Right lobe of liver (tissue), 6 donors: ENCODE measurements around the gene LBR. TPM values are rescaled to one million over a fixed set of nuclear protein-coding genes. Genes with fewer than 3 reads are reported as not detected.

ENCODE experiments used
- ATAC-seq, 4 donors: fragments of 200-7000 bp; cut with Tn5 transposase; one replicate each; pipeline ENCODE4 v1.9.1; 2020; ENCODE audit warnings: mild to moderate bottlenecking in 4 of 4, moderate library complexity in 4 of 4
- DNase-seq, 3 donors: peaks; one replicate each; pipeline ENCODE4 v3.0.0-alpha.2; 2020
- H3K27ac ChIP-seq, 3 donors: fragments of 200-600 bp; one replicate each; pipeline ENCODE4 v1.8.0; 2022
- H3K27me3 ChIP-seq, 2 donors: fragments of 200-600 bp; one replicate each; pipeline ENCODE4 v1.8.0; 2022
- H3K36me3 ChIP-seq, 4 donors: fragments of 200-600 bp; sonication (generic) in 1 of 4; one replicate each; pipeline versions ENCODE4 v1.5.1 to v1.8.0; 2017 to 2022; ENCODE audit warnings: control low read depth in 1 of 4
- H3K4me1 ChIP-seq, 4 donors: fragments of 200-600 bp; sonication (generic) in 1 of 4; one replicate each; pipeline versions ENCODE4 v1.5.1 to v1.8.0; 2017 to 2022; ENCODE audit warnings: control low read depth in 1 of 4
- H3K4me3 ChIP-seq, 3 donors: fragments of 200-600 bp; one replicate each; pipeline ENCODE4 v1.8.0; 2022
- H3K9me3 ChIP-seq, 4 donors: fragments of 200-600 bp; sonication (generic) in 1 of 4; one replicate each; pipeline versions ENCODE4 v1.5.1 to v1.8.0; 2017 to 2022; ENCODE audit warnings: control low read depth in 1 of 4
- POLR2A ChIP-seq: fragments of 450-650 bp; IDR thresholded peaks from one replicate; pipeline ENCODE4 v1.6.1; 2017; ENCODE audit warnings: antibody characterized with exemption, mild to moderate bottlenecking
- WGBS: methylation state at CpG from one replicate; pipeline ENCODE4 v1.1.6; 2018; ENCODE audit warnings: low coverage, low lambda C conversion rate; ENCODE audit not compliant: insufficient coverage; ENCODE audit errors: missing lambda C conversion rate; 5-methylcytosine and 5-hydroxymethylcytosine counted together
- intact Hi-C, 2 donors: fragments of 100-400 bp; cut with DNase I; formaldehyde crosslinking; loops; one replicate each; pipeline versions ENCODE4 v1.11.2 to v1.14.1; 2022
- total RNA-seq, 6 experiments: library from RNA; depleted of rRNA in 2 of 6; stranded (reverse); fragments of >200 nt in 2 of 6; fragmentation: NEBNext Ultra II Directional in 3 of 6; extraction: Animal tissue kit (Norgen Biotek cat#: 25700) in 3 of 6; gene quantifications; one replicate each; pipeline versions ENCODE4 v1.1.0 to v1.2.4, GENCODE V29; 2016 to 2023
- TF ChIP-seq, protein P1 (sequence below), 4 donors: fragments of 200-600 bp in 3 of 4; fragments of 450-650 bp in 1 of 4; IDR thresholded peaks; one replicate each; pipeline versions ENCODE4 v1.5.1 to v1.8.0; 2016 to 2022; ENCODE audit warnings: antibody characterized with exemption in 4 of 4, mild to moderate bottlenecking in 2 of 4
- donor health status: DM: no; HTN: yes; CAD: no.
- donor health status: DM: no; HTN: no; CAD: no.
- donor health status: DM: no; HTN: no; CAD: no.
- donor health status: DM: no; HTN: yes; CAD: no.
- donor health status: DM: no; HTN: yes; CAD: no.

LBR gene
- total RNA-seq, 6 experiments from 2014 or later, result 21.9 to 41.8 (median 31.4) TPM

DNA sequence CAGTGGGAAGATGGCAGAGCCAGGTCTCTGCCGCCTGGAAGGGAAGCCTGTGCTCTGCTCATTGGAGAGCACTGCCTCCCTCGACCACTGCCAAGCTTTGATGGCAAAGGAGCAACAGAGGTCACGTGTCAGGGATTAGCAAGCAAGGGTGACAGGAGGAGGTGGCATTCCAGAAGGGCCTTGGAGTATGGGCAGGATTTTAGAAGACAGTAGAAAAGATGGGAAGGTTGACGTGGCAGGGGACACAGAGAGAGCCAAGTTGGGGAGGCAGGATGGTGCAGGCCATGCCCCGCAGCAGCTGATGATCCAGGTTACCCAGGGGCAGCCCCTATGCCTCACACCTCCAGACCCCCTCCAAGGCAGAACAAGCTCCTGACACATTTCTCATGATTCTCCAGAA is 21.9 kb upstream of the LBR start:
- no peak for DNase-seq
- Histone ChIP-seq H3K27ac (peak overlapping the region in 1 of 3 donors; percentile 8), H3K4me3 (no peak overlapping the region), H3K36me3 (no peaks in the 10 kb centered on the region), H3K27me3 (no peaks in the 10 kb centered on the region), H3K9me3 (no peaks in the 10 kb centered on the region), H3K4me1 (peaks cover 0 to 29% (median 9%) of the 10 kb centered on the region in 4 donors)
- WGBS, result 73% methylated on average over 2 of the region's 5 CpGs
- intact Hi-C loops, result no loop called here
- TF ChIP-seq POLR2A, result no peak
- TF ChIP-seq, protein P1, sequence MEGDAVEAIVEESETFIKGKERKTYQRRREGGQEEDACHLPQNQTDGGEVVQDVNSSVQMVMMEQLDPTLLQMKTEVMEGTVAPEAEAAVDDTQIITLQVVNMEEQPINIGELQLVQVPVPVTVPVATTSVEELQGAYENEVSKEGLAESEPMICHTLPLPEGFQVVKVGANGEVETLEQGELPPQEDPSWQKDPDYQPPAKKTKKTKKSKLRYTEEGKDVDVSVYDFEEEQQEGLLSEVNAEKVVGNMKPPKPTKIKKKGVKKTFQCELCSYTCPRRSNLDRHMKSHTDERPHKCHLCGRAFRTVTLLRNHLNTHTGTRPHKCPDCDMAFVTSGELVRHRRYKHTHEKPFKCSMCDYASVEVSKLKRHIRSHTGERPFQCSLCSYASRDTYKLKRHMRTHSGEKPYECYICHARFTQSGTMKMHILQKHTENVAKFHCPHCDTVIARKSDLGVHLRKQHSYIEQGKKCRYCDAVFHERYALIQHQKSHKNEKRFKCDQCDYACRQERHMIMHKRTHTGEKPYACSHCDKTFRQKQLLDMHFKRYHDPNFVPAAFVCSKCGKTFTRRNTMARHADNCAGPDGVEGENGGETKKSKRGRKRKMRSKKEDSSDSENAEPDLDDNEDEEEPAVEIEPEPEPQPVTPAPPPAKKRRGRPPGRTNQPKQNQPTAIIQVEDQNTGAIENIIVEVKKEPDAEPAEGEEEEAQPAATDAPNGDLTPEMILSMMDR (IDR thresholded peaks at IDR 0.05), result no peak
- no peak for ATAC-seq

DNA sequence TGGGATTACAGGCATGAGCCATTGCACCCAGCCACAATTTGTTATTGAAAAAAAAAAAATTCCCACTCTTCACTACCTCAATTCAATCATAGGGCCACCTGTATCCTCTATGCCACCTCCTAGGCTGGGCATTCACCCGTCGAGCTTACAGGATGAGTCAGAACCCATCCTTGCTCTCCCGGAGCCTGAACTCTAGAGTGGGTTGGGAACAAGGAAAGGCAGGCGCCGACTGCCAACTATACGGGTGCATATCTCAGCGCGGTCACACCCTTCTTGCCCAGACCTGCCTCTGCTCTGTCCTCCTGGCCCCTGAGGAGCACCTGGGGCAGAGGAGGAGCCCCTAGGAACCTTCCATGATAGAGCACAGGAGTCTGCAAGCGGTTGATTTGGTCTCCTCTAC is 21.4 kb upstream of the LBR start:
- Histone ChIP-seq H3K4me1 (peaks cover 0 to 29% (median 11%) of the 10 kb centered on the region in 4 donors), H3K9me3 (no peaks in the 10 kb centered on the region), H3K4me3 (no peak overlapping the region), H3K27ac (no peak overlapping the region), H3K36me3 (no peaks in the 10 kb centered on the region), H3K27me3 (no peaks in the 10 kb centered on the region)
- TF ChIP-seq POLR2A, result no peak
- TF ChIP-seq, protein P1 (IDR thresholded peaks at IDR 0.05), result no peak
- ATAC-seq (no peak), DNase-seq (peak in 1 of 3 donors; percentile 38)
- 73% methylated on average over 2 of the region's 9 CpGs for WGBS
- intact Hi-C loops, result no loop called here

DNA sequence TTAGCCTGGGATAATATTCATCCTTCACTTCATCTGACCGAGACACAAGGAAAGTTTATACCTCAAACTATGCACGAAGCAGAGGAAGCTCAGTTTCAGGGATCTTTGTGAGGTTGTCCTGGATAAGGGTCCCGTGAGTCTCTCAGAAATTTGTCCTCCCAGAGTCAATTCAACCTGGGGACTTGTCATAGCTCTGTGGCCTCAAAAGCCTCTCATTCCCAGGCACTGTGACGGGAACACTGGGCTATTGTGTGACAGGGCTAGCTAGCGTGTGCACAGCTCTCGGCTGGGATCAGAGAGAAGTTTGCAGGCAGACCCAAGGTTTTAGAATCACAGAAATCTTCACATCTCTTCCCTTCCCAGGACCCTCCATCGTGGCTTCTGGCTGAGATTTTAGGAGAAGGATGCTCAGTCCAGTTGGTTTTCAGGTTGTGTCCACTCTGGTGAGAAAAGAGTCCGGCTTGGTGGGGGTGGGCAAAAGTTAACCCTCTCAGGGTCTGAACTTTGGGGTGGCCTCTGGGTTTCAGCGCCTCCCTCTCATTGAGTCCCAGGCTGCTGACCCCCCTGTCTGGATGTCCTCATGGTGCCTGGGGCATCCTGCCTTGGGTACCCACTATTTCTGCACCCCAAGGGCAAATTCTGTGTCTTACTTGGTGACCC is 20.4 kb upstream of the LBR start:
- 79% methylated on average over 8 of the region's 9 CpGs for WGBS
- peak in 1 of 3 donors; percentile 36 for DNase-seq
- no peaks in the 10 kb centered on the region for H3K9me3 ChIP-seq
- intact Hi-C loops, result no loop called here
- H3K27me3 ChIP-seq, result no peaks in the 10 kb centered on the region
- ATAC-seq, result no peak
- peaks cover 0 to 29% (median 13%) of the 10 kb centered on the region in 4 donors for H3K4me1 ChIP-seq
- TF ChIP-seq, protein P1 (IDR thresholded peaks at IDR 0.05), result no peak
- TF ChIP-seq POLR2A, result no peak
- H3K4me3 ChIP-seq, result no peak overlapping the region
- no peaks in the 10 kb centered on the region for H3K36me3 ChIP-seq
- H3K27ac ChIP-seq, result peak overlapping the region; percentile 22 to 51 (median 40)

DNA sequence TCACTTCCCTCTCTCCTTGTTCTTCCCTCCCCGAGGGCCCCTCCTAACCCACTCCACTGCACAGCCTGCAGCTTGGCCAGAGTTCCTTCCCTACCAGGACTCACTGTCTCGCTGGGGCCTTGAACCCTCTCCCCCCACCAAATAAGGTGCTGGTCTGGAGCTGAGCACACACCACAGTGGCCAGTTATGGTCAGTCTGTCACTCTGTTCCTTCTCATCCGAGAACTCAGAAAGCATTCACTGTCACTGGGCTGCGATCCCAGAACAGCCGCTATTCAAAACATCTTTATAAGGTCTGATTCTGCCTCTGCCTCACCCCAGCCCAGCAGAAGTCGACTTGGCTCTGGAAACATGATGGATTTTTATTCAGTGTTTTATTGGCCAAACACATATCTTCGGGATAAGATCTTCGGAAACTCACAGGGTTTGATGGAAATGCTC is 19.8 kb upstream of the LBR start:
- Histone ChIP-seq H3K36me3 (no peaks in the 10 kb centered on the region), H3K4me1 (peaks cover 0 to 35% (median 16%) of the 10 kb centered on the region in 4 donors), H3K27ac (peak overlapping the region in 2 of 3 donors; percentile 37 to 82), H3K4me3 (no peak overlapping the region), H3K9me3 (no peaks in the 10 kb centered on the region), H3K27me3 (no peaks in the 10 kb centered on the region)
- TF ChIP-seq, protein P1 (IDR thresholded peaks at IDR 0.05), result no peak
- TF ChIP-seq POLR2A, result no peak
- DNase-seq (peak in 1 of 3 donors; percentile 49), ATAC-seq (peak in 2 of 4 donors; percentile 3 to 40)
- 56% methylated on average over 3 of the region's 8 CpGs for WGBS
- intact Hi-C loops, result no loop called here
